OCI-M2 (cell line): Measurements from ENCODE around the gene MOB3B.

Experiments used
- DNase-seq: peaks from one replicate; lab custom pipeline; 2025; ENCODE audit not compliant: unreplicated experiment; lab: John Stamatoyannopoulos, UW

Gene MOB3B

GRCh38 chr9:27293996-27294395 is 235.6 kb downstream of the MOB3B start:
- no peak for DNase-seq

GRCh38 chr9:27292659-27293405 is 236.8 kb downstream of the MOB3B start:
- no peak for DNase-seq

- DNase-seq, result no peak
These were observed 238.3 kb downstream of the MOB3B start for GRCh38 chr9:27291292-27291691.

- no peak for DNase-seq
These were observed 247.3 kb downstream of the MOB3B start for GRCh38 chr9:27282269-27282668.

- DNase-seq, result no peak
These were observed 248.8 kb downstream of the MOB3B start for GRCh38 chr9:27280860-27281259.

- no peak for DNase-seq
These were observed 249.4 kb downstream of the MOB3B start for GRCh38 chr9:27280249-27280648.

GRCh38 chr9:27279611-27280010 is 250.0 kb downstream of the MOB3B start:
- no peak for DNase-seq

- no peak for DNase-seq
These were observed 251.2 kb downstream of the MOB3B start for GRCh38 chr9:27278374-27278773.

GRCh38 chr9:27276193-27277030 is 253.2 kb downstream of the MOB3B start:
- no peak for DNase-seq
